Lower leg skin (tissue), 4 donors: ENCODE results near the gene CBFA2T3. TPM values are rescaled to one million over a fixed set of nuclear protein-coding genes. Genes with fewer than 3 reads are reported as not detected.

ENCODE experiments used
- DNase-seq, 2 donors: peaks; one replicate each; pipeline ENCODE4 v3.0.0-alpha.2; 2019; ENCODE audit warnings: low spot score in 2 of 2
- H3K4me3 ChIP-seq: fragments of 200-600 bp; sonication (generic); 2 replicates; pipeline ENCODE4 v1.5.1; 2017; ENCODE audit warnings: mild to moderate bottlenecking, low read depth; ENCODE audit not compliant: poor library complexity, severe bottlenecking
- POLR2A ChIP-seq, 2 donors: fragments of 450-650 bp; IDR thresholded peaks; one replicate each; pipeline ENCODE4 v1.6.1; 2016 to 2017; ENCODE audit warnings: antibody characterized with exemption in 2 of 2, mild to moderate bottlenecking in 1 of 2, moderate library complexity in 1 of 2
- WGBS, 2 donors: methylation state at CpG; one replicate each; pipeline ENCODE4 v1.1.5; 2018; 5-methylcytosine and 5-hydroxymethylcytosine counted together
- intact Hi-C: fragments of 100-400 bp; cut with DNase I; formaldehyde crosslinking; loops from one replicate; pipeline ENCODE4 v1.15.0; 2023; ENCODE audit warnings: low total_unique reads
- total RNA-seq, 4 donors: library from RNA; depleted of rRNA; stranded (reverse); fragments of >200 nt; gene quantifications; one replicate each; pipeline ENCODE4 v1.1.0, GENCODE V29; 2016
- TF ChIP-seq, protein P1 (sequence below), 3 donors: fragments of 450-650 bp; IDR thresholded peaks; one replicate each; pipeline ENCODE4 v1.5.1; 2016; ENCODE audit warnings: antibody characterized with exemption in 3 of 3, mild to moderate bottlenecking in 3 of 3, moderate library complexity in 2 of 3

The CBFA2T3 gene
- total RNA-seq, 4 donors from 2014 or later, result 0.93 to 4.4 (median 2.9) TPM

DNA sequence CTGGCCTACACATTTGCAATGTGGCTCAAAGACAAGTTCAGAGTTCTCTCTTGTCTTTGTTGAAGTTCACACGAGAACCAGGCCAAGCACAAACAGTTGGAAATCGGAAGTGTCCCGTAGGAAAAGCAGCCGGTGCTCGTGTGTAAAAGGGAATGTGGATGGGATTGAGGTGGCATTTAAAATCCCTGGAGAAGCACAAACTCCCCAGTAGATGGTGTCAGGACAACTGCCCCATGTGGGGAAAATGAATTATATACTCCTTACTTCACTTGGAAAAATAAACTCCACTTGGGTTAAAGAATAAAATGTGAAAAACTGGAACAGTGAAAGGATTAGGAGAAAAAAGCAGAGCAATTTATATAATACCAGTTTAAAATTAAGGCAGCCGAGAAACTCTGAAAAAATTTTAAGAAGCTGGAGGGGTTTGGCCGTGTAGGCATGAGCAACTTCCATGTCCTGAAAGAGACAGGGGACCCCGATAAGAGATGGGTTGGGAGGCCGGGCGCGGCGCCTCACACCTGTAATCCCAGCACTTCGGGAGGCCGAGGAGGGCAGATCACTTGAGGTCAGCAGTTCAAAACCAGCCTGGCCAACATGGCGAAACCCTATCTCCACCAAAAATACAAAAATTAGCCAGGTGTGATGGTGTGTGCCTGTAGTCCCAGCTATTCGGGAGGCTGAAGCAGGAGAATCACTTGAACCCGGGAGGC, 28.1 kb downstream of the CBFA2T3 start:
- intact Hi-C loops, result no loop called here
- DNase-seq, result no peak
- no peak overlapping the region for H3K4me3 ChIP-seq
- TF ChIP-seq POLR2A (IDR thresholded peaks at IDR 0.05), result no peak
- TF ChIP-seq, protein P1, sequence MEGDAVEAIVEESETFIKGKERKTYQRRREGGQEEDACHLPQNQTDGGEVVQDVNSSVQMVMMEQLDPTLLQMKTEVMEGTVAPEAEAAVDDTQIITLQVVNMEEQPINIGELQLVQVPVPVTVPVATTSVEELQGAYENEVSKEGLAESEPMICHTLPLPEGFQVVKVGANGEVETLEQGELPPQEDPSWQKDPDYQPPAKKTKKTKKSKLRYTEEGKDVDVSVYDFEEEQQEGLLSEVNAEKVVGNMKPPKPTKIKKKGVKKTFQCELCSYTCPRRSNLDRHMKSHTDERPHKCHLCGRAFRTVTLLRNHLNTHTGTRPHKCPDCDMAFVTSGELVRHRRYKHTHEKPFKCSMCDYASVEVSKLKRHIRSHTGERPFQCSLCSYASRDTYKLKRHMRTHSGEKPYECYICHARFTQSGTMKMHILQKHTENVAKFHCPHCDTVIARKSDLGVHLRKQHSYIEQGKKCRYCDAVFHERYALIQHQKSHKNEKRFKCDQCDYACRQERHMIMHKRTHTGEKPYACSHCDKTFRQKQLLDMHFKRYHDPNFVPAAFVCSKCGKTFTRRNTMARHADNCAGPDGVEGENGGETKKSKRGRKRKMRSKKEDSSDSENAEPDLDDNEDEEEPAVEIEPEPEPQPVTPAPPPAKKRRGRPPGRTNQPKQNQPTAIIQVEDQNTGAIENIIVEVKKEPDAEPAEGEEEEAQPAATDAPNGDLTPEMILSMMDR (IDR thresholded peaks at IDR 0.05), result no peak
- 74 to 77% methylated on average over 17 of the region's 17 CpGs for WGBS, 2 donors

DNA sequence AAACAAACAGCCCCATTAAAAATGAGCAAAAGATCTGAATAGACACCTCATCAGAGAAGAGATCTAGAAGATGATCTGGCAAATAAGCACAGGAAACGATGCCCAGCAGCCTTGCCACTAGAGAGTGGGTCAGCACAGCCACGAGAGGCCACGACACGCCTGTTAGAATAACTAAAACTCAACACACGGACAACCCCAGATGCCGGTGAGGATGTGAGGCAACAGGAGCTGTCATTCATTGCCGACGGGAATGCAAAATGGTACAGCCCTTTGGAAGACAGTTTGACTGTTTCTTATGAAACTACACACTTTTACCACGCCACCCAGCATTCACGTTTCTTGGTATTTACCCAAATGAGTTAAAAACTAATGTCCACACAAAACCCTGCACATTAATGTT, 31.5 kb downstream of the CBFA2T3 start:
- no peak overlapping the region for H3K4me3 ChIP-seq
- intact Hi-C loops, result no loop called here
- no peak for DNase-seq
- 67 to 69% methylated on average over 10 of the region's 10 CpGs for WGBS, 2 donors
- no peak for TF ChIP-seq POLR2A (IDR thresholded peaks at IDR 0.05)
- TF ChIP-seq, protein P1 (IDR thresholded peaks at IDR 0.05), result no peak

GRCh38 chr16:88943741-88944140, 33.3 kb downstream of the CBFA2T3 start:
- intact Hi-C loops, result loop anchor here (5.0 kb wide), 1 partner anchor 224 kb away; no protein-coding TSS in a partner anchor
- 87 to 94% methylated on average over 16 to 20 of the region's 20 CpGs for whole genome bisulfite sequencing, 2 donors
- no peak overlapping the region for H3K4me3 ChIP-seq
- DNase-seq, result no peak
- TF ChIP-seq POLR2A (IDR thresholded peaks at IDR 0.05), result no peak
- TF ChIP-seq, protein P1 (IDR thresholded peaks at IDR 0.05), result no peak

DNA sequence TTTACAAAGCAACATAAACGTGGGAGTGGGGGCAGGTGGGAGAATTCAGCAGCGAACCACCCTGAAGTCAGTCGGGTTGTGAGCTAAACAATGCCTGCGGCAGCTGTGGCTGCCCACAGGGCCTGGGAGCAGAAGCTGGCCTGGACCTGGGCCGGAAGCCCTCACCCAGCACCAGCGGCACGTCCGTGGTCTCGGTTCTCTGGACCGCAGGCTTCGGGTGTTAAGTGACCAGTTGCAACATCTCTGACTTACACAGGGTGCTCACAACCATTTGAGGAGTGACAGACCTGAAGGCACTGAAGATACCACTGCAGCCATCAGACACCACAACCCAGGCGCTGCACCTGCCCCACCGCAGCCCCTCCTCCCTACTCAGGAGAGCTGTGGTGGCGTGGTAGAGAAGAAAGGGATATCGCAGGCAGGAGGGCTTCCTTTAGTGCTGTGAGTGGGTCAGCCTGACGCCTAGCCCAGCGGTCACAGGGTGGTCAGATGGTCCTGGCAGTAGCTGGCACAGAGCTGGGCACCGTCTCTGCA, 33.8 kb downstream of the CBFA2T3 start:
- H3K4me3 ChIP-seq, result no peak overlapping the region
- 83 to 87% methylated on average over 17 to 18 of the region's 18 CpGs for WGBS, 2 donors
- no peak for TF ChIP-seq POLR2A (IDR thresholded peaks at IDR 0.05)
- TF ChIP-seq, protein P1 (IDR thresholded peaks at IDR 0.05), result no peak
- intact Hi-C loops, result loop anchor here (5.0 kb wide), 1 partner anchor 224 kb away; no protein-coding TSS in a partner anchor
- DNase-seq, result no peak

DNA sequence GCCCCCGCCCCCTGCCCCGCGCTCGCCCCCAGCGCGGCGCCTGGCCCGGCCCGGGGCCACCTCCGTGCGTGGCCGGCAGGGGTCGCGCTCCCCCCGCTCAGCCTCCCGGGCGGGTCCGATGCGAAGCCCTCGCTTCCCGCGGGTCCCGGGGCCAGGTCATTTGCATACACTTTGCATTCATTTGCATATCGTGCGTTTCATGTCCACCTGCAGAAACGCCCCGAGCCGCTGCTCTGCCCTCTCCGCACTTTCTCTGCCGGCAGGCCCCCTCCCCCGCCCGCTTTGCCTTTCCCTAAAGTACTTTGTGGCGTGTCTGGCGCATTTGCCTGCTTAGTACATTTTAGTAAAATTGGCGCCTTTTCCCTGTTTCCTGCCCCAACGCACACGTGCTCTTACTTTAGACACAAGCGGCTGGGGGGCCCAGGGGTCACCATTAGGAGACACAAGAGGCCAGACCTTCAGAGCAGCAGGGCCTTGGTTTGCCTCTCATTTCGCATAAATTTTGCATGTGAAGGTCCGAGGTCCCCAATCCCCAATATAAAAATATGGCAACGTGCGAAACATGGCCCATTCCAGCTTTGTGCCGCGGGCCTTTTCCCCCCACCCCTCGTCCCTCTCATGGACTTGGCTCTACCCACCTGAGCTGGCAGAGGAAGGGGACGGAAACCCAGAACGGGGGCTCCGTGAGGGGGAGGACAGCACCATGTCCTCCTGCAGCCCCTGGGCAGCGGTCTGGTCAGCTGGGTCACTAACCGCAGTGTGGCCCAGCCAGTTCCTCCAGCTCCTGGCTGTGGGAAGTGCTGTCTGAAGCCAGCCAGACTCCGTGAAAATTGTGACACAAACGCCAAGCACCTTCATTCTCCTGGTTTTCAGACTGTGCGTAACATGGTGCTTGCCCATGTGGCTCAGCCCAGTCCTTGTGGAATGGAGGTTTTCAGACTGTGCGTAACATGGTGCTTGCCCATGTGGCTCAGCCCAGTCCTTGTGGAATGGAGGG, 34.8 kb downstream of the CBFA2T3 start:
- H3K4me3 ChIP-seq, result no peak overlapping the region
- WGBS, 2 donors, result 32 to 34% methylated on average over 35 to 39 of the region's 54 CpGs
- no peak for TF ChIP-seq POLR2A (IDR thresholded peaks at IDR 0.05)
- TF ChIP-seq, protein P1 (IDR thresholded peaks at IDR 0.05), result no peak
- no peak for DNase-seq
- intact Hi-C loops, result loop anchor here (5.0 kb wide), 1 partner anchor 225 kb away; no protein-coding TSS in a partner anchor
